Measurements from ENCODE around the gene LCOR. TPM values are rescaled to one million over a fixed set of nuclear protein-coding genes. Genes with fewer than 3 reads are reported as not detected.

LCOR gene
- total and polyA plus RNA-seq, 12 donors = 1.6 to 28.8 (median 23.7) TPM

- H3K27ac ChIP-seq = no peak overlapping the region
- no peak overlapping the region for H3K4me3 ChIP-seq
- ATAC-seq = no peak
- intact Hi-C loops (cut with DNase I) = loop anchor here in 2 of 10 donors (5.0 to 10.0 kb wide), 2 partner anchors 95 to 252 kb away; no protein-coding TSS in a partner anchor
- 92 to 95% methylated on average over 12 of the region's 12 CpGs for whole genome bisulfite sequencing, 2 donors
- DNase-seq = no peak
- H3K9me3 ChIP-seq = no peaks in the 10 kb centered on the region
- no peaks in the 10 kb centered on the region for H3K36me3 ChIP-seq
- H3K27me3 ChIP-seq = no peaks in the 10 kb centered on the region
- peaks cover 9 to 29% (median 23%) of the 10 kb centered on the region in 9 donors for H3K4me1 ChIP-seq
- TF ChIP-seq, protein P1, sequence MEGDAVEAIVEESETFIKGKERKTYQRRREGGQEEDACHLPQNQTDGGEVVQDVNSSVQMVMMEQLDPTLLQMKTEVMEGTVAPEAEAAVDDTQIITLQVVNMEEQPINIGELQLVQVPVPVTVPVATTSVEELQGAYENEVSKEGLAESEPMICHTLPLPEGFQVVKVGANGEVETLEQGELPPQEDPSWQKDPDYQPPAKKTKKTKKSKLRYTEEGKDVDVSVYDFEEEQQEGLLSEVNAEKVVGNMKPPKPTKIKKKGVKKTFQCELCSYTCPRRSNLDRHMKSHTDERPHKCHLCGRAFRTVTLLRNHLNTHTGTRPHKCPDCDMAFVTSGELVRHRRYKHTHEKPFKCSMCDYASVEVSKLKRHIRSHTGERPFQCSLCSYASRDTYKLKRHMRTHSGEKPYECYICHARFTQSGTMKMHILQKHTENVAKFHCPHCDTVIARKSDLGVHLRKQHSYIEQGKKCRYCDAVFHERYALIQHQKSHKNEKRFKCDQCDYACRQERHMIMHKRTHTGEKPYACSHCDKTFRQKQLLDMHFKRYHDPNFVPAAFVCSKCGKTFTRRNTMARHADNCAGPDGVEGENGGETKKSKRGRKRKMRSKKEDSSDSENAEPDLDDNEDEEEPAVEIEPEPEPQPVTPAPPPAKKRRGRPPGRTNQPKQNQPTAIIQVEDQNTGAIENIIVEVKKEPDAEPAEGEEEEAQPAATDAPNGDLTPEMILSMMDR (IDR thresholded peaks at IDR 0.05) = no peak
These were observed 187.2 kb downstream of the LCOR start for GRCh38 chr10:97019213-97019844.

GRCh38 chr10:97020452-97021400 lies 188.6 kb downstream of the LCOR start:
- no peaks in the 10 kb centered on the region for H3K27me3 ChIP-seq
- no peak overlapping the region for H3K4me3 ChIP-seq
- peaks cover 12 to 43% (median 29%) of the 10 kb centered on the region in 9 donors for H3K4me1 ChIP-seq

GRCh38 chr10:97022616-97023015 lies 190.5 kb downstream of the LCOR start:
- H3K27me3 ChIP-seq = no peaks in the 10 kb centered on the region
- H3K27ac ChIP-seq = no peak overlapping the region
- ATAC-seq (no peak), DNase-seq (no peak)
- no peak overlapping the region for H3K4me3 ChIP-seq
- intact Hi-C loops (cut with DNase I) = loop anchor here in 8 of 10 donors (2.0 to 10.0 kb wide), 10 partner anchors 105 to 648 kb away; partner anchors contain the start of gene LCOR (in 5 of the 8)
- TF ChIP-seq, protein P1 (IDR thresholded peaks at IDR 0.05) = no peak
- H3K4me1 ChIP-seq = peaks cover 12 to 43% (median 29%) of the 10 kb centered on the region in 9 donors
- 93 to 98% methylated on average over 7 of the region's 7 CpGs for WGBS, 2 donors
- no peaks in the 10 kb centered on the region for H3K9me3 ChIP-seq
- H3K36me3 ChIP-seq = no peaks in the 10 kb centered on the region

More at GRCh38 chr10:97020452-97021400, 188.6 kb downstream of the LCOR start:
- DNase-seq = peak; percentile 40 to 72
- no peaks in the 10 kb centered on the region for H3K9me3 ChIP-seq
- intact Hi-C loops (cut with DNase I) = loop anchor here in 8 of 10 donors (5.0 to 10.0 kb wide), 9 partner anchors 103 to 646 kb away; partner anchors contain the start of gene LCOR (in 5 of the 8)
- TF ChIP-seq, protein P1 (IDR thresholded peaks at IDR 0.05) = no peak
- H3K27ac ChIP-seq = peak overlapping the region; percentile 38 to 92 (median 88)
- WGBS, 2 donors = 33 to 42% methylated on average over 25 of the region's 25 CpGs
- H3K36me3 ChIP-seq = no peaks in the 10 kb centered on the region
- peak; percentile 79 to 93 (median 88) for ATAC-seq
